Fibroblast of skin of back (primary cell): ENCODE measurements around the gene GALK1.

Source experiments
- DNase-seq: peaks from one replicate; pipeline ENCODE4 v3.0.0-alpha.2; 2013

GALK1 gene

GRCh38 chr17:75724016-75725003 is 40.7 kb downstream of the GALK1 start:
- no peak for DNase-seq

DNA sequence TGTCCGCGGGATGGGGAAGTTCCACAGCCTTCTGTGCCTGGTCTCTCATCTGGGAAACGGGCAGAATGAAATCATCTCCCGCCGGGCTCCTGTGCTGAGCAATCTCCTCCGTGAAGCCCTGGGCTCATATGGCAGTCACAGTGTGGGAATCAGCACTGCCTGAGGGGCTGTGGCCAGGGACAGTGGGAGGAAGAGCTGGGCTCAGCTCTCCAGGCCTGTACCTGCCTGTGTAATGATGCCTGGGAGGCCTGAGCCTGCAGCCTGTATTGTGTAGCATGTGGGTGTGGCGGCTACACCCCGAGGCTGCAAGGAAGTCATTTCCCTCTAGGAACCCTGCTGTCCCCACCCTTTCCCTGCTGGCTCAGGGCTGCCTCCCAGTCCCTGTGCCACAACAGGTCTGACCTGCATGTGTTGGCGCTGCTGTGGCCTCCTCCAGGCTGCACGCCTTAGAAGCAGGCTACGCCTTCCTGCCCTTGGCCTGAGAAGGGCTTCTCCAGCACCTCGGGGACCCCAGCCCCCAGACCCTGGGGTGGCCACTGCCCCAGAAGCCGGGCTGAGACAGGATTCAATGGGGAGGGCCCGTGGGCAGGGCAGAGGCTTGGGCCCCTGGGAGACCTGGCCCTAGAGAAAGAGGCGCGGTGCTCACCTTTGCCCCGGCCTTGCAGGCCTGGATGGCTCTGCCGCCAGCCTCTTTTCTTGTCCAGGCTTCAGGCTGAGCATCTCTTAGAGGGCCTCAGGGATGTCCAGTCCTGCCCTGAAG is 41.6 kb downstream of the GALK1 start:
- DNase-seq: no peak

GRCh38 chr17:75722542-75723095 is 42.4 kb downstream of the GALK1 start:
- DNase-seq: no peak

GRCh38 chr17:75722076-75722475 is 42.9 kb downstream of the GALK1 start:
- no peak for DNase-seq

DNA sequence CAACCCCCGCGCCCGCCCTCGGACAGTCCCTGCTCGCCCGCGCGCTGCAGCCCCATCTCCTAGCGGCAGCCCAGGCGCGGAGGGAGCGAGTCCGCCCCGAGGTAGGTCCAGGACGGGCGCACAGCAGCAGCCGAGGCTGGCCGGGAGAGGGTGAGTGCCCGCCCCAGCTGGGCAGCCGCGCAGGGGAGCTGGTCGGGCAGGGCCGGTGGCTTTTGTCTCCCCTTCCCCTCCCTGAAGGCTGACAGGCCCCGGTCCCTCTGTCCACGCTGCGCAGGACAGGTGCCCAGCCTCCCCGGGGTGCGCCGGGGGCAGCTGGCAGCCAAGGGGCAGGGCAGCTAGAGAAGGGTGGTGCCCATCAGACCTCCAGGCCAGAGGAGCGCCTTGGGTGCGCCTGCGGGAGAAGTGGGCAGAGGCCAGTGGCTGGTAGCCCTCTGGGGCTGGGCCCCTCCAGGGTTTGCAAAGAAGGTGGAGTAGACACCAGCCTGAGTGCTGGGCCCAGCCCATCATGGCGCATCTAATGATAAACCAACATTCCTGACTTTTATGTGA is 43.5 kb downstream of the GALK1 start:
- no peak for DNase-seq

GRCh38 chr17:75720656-75721462 is 44.1 kb downstream of the GALK1 start, which contains the start of gene ITGB4:
Gene ITGB4 (plus strand): TSS chr17:75721459. CDS start chr17:75724704, 3,245 bp downstream.
- DNase-seq: no peak

GRCh38 chr17:75719732-75720131 is 45.3 kb downstream of the GALK1 start:
- DNase-seq: no peak

GRCh38 chr17:75712446-75712845 is 52.5 kb downstream of the GALK1 start:
- DNase-seq: no peak
